K562 (cell line): ENCODE data around the gene AFF2.

ENCODE experiments used
- EZH2 ChIP-seq: IDR thresholded peaks from 2 replicates; pipeline ENCODE4 v1.6.1; 2012; ENCODE audit warnings: low read depth, mild to moderate bottlenecking, inconsistent platforms, low read length, borderline replicate concordance
- POLR2AphosphoS5 ChIP-seq: IDR thresholded peaks from 2 replicates; pipeline ENCODE4 v1.6.1; 2011; ENCODE audit warnings: mild to moderate bottlenecking, low read depth, low read length, moderate library complexity; ENCODE audit not compliant: control insufficient read depth, insufficient read depth
- REST ChIP-seq, 2 experiments: fragments of 450-650 bp; formaldehyde crosslinking in 1 of 2; IDR thresholded peaks; 2 replicates each; pipeline versions ENCODE4 v1.4.0 to v1.6.1; 2014 to 2020; ENCODE audit warnings: mild to moderate bottlenecking in 2 of 2, borderline replicate concordance in 1 of 2, low read depth in 1 of 2
- SMAD3 ChIP-seq: fragments of 450-650 bp; formaldehyde crosslinking; conservative IDR thresholded peaks from 2 replicates; pipeline ENCODE4 v1.4.0; 2020; ENCODE audit warnings: mild to moderate bottlenecking
- SOX6 ChIP-seq: fragments of 450-650 bp; IDR thresholded peaks from 2 replicates; pipeline ENCODE4 v1.6.1; 2014; ENCODE audit warnings: mild to moderate bottlenecking
- SRF ChIP-seq, 2 experiments: fragments of 250-450, 450-650 bp in 1 of 2; sonication (Bioruptor Pico) in 1 of 2; sonication (generic) in 1 of 2; formaldehyde crosslinking; IDR thresholded peaks; 2 replicates each; pipeline versions ENCODE4 v1.5.0 to v1.5.1; 2020 to 2022; ENCODE audit warnings: mild to moderate bottlenecking in 1 of 2, missing genetic modification reagents in 1 of 2
- TRIM24 ChIP-seq, 2 experiments: fragments of 450-650 bp; IDR thresholded peaks; 2 replicates each; pipeline ENCODE4 v1.6.1; 2016
- TF ChIP-seq, protein P1 (sequence below), 2 experiments: fragments of 450-650 bp in 1 of 2; sonication (generic) in 1 of 2; formaldehyde crosslinking; conservative IDR thresholded peaks; 2 replicates each; pipeline versions ENCODE4 v1.4.0 to v1.8.1; 2020 to 2022; ENCODE audit warnings: mild to moderate bottlenecking in 1 of 2, missing genetic modification reagents in 1 of 2
- TF ChIP-seq, protein P2 (sequence below): fragments of 250-450 bp; sonication (Bioruptor Pico); IDR thresholded peaks from 2 replicates; pipeline ENCODE4 v1.5.0; 2021

GRCh38 chrX:148813967-148814366, 313.6 kb downstream of the AFF2 start:
- no peak for TF ChIP-seq SOX6
- TF ChIP-seq, protein P1, sequence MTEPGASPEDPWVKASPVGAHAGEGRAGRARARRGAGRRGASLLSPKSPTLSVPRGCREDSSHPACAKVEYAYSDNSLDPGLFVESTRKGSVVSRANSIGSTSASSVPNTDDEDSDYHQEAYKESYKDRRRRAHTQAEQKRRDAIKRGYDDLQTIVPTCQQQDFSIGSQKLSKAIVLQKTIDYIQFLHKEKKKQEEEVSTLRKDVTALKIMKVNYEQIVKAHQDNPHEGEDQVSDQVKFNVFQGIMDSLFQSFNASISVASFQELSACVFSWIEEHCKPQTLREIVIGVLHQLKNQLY (CRISPR knock-in tag; conservative IDR thresholded peaks at IDR 0.05) = no peak
- no peak for TF ChIP-seq TRIM24 (IDR thresholded peaks at IDR 0.05)
- TF ChIP-seq SRF (CRISPR knock-in tag; IDR thresholded peaks at IDR 0.05) = no peak
- TF ChIP-seq, protein P2, sequence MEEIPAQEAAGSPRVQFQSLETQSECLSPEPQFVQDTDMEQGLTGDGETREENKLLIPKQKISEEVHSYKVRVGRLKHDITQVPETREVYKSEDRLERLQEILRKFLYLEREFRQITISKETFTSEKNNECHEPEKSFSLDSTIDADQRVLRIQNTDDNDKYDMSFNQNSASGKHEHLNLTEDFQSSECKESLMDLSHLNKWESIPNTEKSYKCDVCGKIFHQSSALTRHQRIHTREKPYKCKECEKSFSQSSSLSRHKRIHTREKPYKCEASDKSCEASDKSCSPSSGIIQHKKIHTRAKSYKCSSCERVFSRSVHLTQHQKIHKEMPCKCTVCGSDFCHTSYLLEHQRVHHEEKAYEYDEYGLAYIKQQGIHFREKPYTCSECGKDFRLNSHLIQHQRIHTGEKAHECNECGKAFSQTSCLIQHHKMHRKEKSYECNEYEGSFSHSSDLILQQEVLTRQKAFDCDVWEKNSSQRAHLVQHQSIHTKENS = no peak
- TF ChIP-seq REST (IDR thresholded peaks at IDR 0.05; ENCODE audit: borderline replicate concordance) = no peak
- no peak for TF ChIP-seq REST (CRISPR knock-in tag; IDR thresholded peaks at IDR 0.05; ENCODE audit: low read depth)
- TF ChIP-seq POLR2AphosphoS5 = no peak
- TF ChIP-seq SMAD3 = no peak
- no peak for TF ChIP-seq EZH2
